ENCODE data around the gene TWNK. TPM values are rescaled to one million over a fixed set of nuclear protein-coding genes. Genes with fewer than 3 reads are reported as not detected.
"Not testable (repeated sequence)": the region's sequence is repeated elsewhere in the genome, so short reads cannot be mapped to it uniquely, and the experiment has no call there.

Gene TWNK
- polyA plus RNA-seq, 3 donors from 2014 or later, result 0.76 to 5.7 TPM; not detected in 1

DNA sequence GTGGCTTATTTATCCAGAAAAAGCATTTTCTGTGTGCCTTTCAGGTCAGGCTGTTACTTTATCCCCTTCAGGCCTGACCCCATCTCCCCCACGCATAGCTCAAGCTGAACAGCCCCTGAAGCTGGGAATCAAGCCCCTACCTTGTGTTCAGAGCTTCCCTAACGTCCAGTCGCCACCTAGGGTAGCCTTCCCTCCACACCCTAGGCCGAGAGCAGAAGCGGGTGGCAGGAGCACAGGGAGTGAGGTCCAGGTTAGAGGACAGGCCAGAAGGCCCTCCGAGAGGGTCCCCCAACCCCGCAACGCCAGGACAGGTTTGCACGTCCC is 18.5 kb upstream of the TWNK start:
- Mint-ChIP-seq H3K36me3 (peaks cover 0 to 9% (median 6%) of the 10 kb centered on the region in 3 donors), H3K27ac (no peak overlapping the region), H3K9me3 (no peaks in the 10 kb centered on the region), H3K4me3 (peak overlapping the region; percentile 60 to 79 (median 68)), H3K27me3 (ENCODE audit: low read depth in 3 of 3) (peaks cover 2 to 12% (median 3%) of the 10 kb centered on the region in 3 donors), H3K4me1 (peaks cover 15 to 21% of the 10 kb centered on the region in 2 donors)
- no peak for DNase-seq

DNA sequence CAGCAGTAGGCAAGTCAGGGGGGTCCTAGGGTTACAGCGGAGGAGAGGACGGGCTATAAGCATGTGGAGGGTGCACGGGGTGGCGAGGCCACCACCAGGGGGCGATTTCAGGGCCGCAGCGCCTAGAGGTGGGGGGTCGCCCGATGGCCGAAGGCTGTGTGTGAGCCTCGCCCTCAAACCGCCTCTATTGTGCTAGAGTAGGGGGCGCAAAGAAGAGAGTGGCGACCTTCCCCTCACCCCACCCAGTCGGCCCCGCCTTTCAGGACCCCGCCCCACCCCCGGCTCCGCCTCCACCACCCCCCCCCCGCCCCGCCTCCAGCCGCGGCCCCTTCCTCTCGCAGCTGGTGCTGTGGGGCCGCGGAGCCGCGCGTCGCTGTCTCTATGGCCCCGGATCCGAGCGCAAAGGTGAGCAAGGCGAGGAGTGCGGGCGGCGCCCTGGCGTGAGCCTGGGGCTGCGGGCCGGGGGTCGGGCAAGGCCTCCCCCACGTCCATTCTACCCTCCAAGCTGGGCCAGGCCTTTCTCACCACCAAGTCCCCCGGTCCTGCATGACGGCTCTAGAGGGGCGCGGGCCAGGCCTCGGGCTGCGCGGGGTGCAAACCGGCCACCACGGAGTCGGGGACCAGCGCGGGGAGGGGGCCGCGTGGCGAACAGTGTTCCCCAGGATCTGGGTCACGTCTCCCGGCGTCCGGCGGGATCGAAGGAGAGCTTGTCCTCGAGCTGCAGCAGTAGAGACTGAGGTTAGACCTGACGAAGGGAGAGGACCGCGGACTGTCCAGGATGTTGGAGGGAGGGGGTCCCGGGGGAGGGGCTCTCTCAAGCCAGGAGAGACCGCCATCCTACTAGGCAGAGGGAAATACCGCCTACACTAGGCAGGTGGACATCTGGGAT is 17.9 kb upstream of the TWNK start, which contains the start of gene SEMA4G:
TSS of gene SEMA4G (plus strand) at position 318 of the 889 bp plus-strand sequence. CDS start 3,409 bp downstream, outside the sequence.
- Mint-ChIP-seq H3K9me3 (no peaks in the 10 kb centered on the region), H3K36me3 (peaks cover 0 to 9% (median 6%) of the 10 kb centered on the region in 3 donors), H3K27me3 (ENCODE audit: low read depth in 3 of 3) (peaks cover 2 to 12% (median 3%) of the 10 kb centered on the region in 3 donors), H3K27ac (peak within 1 kb of the TSS in 3 of 6 donors; percentile 18 to 57 (median 18)), H3K4me1 (peaks cover 15 to 21% of the 10 kb centered on the region in 2 donors), H3K4me3 (peak within 1 kb of the TSS; percentile 60 to 79 (median 68))
- peak; percentile 43 to 46 (median 45) for DNase-seq

DNA sequence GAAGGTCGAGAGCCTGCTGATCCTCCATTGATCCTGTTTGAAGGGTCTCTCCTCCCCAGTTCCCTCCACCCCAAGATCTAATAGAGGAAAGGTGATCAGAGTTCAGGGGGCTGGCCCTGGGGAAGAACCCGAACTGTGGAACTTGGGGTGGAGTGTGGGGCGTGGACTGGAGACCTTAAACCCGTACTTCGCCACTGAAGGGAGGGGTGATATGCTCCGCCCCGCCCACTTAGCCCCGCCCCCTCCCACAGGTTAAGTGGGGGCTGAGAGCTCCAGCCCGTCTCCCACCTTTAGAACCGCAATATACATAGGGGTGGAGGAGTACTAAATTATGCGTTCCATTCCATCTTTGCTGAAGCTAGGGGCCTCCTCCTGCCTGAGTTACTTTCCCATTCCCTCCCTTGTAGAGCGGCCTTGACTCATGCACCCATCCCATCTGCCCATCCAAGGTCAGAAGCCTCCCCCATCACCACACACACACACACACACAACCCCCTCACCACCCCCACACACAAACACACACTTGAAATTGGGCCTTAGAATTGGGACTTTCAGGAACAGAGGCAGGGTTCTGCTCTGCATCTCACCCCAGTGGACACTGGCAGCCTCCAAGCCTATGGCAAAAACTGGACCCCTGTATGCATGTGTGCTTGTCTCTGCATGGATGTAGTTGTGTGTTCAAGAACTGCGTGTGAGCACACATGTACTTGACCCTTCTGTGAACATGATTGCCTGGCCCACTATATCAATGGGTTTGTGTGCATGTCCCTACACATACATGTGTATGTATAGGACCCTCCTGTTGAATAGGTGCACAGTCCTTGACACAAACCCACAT is 17.0 kb upstream of the TWNK start:
- Mint-ChIP-seq H3K27me3 (ENCODE audit: low read depth in 3 of 3) (peaks cover 2 to 12% (median 3%) of the 10 kb centered on the region in 3 donors), H3K27ac (peak overlapping the region in 2 of 6 donors; percentile 18 to 63), H3K4me3 (peak overlapping the region; percentile 35 to 67 (median 51)), H3K4me1 (peaks cover 15 to 21% of the 10 kb centered on the region in 2 donors), H3K9me3 (no peaks in the 10 kb centered on the region), H3K36me3 (peaks cover 0 to 7% (median 6%) of the 10 kb centered on the region in 3 donors)
- no peak for DNase-seq

DNA sequence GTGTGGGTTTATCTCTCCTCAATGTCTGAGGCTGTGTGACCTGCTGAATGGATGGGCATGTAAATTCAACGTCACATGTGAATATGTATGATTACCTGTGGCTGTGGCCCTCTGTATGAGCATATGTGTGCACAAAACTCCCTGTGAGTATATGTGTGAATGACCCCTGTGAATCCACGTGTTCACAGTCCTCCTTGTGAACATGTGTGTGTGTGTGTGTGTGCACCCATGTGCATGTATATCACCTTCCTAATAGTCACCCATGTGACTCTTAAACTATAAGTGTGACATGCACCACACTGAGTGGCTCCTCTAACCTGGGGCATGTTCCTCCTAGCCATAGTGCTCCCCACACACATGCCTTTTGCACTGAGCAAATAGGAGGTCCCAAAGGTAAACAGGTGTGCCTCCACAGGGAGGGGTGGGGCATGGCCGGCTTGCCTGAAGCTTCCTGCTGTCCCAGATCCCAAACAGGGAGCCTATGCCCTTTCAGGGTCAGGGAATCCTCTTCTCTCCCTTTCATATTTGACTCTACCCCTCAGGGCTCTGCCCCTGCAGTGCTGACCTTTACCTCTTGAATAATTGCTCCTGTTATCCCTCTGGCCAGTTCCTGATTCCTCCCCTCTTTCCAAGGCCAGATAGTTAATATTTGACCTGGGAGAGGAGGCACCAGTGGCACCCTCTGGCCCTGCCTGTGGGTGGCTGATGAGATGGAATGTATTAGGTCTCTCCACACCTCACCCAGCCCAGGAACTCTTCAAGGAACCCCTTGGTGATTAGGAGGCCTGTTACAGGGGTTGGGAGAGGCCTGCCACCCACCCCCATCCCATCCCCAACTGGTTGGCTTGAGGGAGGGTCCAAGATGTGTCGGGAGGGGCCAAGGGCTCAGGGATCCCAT is 16.2 kb upstream of the TWNK start:
- Mint-ChIP-seq H3K27ac (no peak overlapping the region), H3K4me1 (peaks cover 15 to 21% of the 10 kb centered on the region in 2 donors), H3K4me3 (peak overlapping the region; percentile 35 to 67 (median 51)), H3K27me3 (ENCODE audit: low read depth in 3 of 3) (peaks cover 2 to 12% (median 3%) of the 10 kb centered on the region in 3 donors), H3K9me3 (no peaks in the 10 kb centered on the region), H3K36me3 (no peaks in the 10 kb centered on the region)
- no peak for DNase-seq

DNA sequence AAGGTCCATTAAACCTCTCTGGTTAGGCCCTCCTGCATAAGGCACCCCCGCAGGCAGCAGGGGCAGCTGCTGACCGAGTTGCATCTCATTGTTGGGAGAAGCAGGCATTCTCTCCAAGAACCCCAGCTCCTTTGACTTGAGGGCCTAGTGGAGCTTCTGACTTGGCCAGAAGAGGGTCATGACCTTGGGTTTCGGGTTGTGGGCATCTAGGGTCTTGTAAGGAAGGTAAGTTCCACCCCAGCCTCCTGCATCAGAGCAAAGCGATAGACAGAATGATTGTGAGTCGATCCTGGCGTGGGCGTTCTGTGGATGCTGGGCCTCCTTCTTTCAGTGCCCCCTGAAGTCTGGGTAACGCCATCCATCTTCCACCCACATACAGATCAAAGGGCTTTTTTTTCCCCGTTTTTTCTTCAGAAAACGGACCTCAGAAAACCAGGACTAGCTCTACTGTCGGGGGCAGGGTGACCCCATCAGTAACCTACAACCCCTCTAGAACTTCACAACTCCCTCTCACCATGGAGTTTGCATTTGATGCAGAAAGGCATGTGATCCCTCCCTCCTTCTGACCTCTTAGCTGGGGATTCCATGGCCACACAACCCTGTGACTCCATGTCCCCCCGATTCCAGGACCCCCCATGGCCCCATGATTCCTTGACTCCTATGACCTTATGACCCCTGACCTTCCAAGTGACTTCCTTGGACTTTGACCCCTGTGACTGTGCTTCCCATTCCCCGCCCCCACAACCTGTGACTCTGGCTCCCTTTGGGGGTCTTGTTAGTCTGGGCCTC is 15.0 kb upstream of the TWNK start:
- H3K36me3 Mint-ChIP-seq, result peaks cover 0 to 7% (median 4%) of the 10 kb centered on the region in 3 donors
- H3K9me3 Mint-ChIP-seq, result no peaks in the 10 kb centered on the region
- H3K27ac Mint-ChIP-seq, result peak overlapping the region in 1 of 6 donors; percentile 40
- H3K27me3 Mint-ChIP-seq (ENCODE audit: low read depth in 3 of 3), result peaks cover 2 to 12% (median 3%) of the 10 kb centered on the region in 3 donors
- no peak for DNase-seq
- no peak overlapping the region for H3K4me3 Mint-ChIP-seq
- H3K4me1 Mint-ChIP-seq, result peaks cover 15 to 21% of the 10 kb centered on the region in 2 donors

DNA sequence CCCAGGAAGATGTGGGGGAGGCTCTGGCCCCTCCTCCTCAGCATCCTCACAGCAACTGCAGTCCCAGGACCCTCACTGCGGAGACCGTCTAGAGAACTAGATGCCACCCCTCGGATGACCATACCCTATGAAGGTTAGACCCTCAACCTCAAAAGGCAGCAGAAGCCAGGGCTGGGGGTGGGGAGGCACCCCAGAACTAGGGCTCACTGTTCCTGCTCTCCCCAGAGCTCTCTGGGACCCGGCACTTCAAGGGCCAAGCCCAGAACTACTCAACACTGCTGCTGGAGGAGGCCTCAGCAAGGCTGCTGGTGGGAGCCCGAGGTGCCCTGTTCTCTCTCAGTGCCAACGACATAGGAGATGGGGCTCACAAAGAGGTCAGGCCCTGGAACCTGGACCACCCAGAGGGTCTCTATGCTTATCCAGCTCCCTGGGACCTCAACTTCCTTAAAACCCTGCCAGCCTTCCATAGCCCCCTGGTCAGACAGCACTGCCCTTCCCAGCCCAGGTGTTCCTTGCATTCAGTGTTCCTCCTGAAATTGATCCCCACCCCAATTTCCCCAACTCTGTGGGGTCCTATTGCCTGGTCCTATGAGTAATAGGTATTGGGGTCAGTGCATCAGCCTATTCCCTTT is 14.3 kb upstream of the TWNK start:
- H3K4me3 Mint-ChIP-seq, result no peak overlapping the region
- peak overlapping the region in 2 of 6 donors; percentile 26 to 40 for H3K27ac Mint-ChIP-seq

DNA sequence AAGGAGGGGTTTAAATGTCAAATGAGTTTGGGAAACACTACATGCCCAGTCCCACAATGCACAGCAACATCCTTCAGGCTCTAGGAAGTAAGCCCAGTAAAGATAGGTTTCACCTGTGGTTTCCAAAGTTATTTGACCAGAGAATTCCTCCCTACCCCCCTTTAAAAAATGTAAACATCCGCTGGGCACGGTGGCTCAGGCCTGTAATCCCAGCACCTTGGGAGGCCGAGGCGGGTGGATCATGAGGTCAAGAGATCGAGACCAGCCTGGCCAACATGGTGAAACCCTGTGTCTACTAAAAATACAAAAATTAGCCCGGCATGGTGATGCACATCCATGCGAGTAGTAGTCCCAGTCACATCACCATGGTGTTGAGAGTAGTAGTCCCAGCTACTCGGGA is 11.9 kb upstream of the TWNK start:
- H3K36me3 Mint-ChIP-seq; H3K4me1 Mint-ChIP-seq; DNase-seq; H3K27me3 Mint-ChIP-seq (ENCODE audit: low read depth in 3 of 3); H3K27ac Mint-ChIP-seq; H3K4me3 Mint-ChIP-seq; H3K9me3 Mint-ChIP-seq: not testable (repeated sequence)

More for the DNA sequence above, 14.3 kb upstream of the TWNK start:
- peaks cover 3 to 12% (median 3%) of the 10 kb centered on the region in 3 donors for H3K27me3 Mint-ChIP-seq (ENCODE audit: low read depth in 3 of 3)
- peaks cover 15 to 21% of the 10 kb centered on the region in 2 donors for H3K4me1 Mint-ChIP-seq
- H3K36me3 Mint-ChIP-seq, result peaks cover 0 to 7% (median 4%) of the 10 kb centered on the region in 3 donors
- no peak for DNase-seq
- H3K9me3 Mint-ChIP-seq, result no peaks in the 10 kb centered on the region

DNA sequence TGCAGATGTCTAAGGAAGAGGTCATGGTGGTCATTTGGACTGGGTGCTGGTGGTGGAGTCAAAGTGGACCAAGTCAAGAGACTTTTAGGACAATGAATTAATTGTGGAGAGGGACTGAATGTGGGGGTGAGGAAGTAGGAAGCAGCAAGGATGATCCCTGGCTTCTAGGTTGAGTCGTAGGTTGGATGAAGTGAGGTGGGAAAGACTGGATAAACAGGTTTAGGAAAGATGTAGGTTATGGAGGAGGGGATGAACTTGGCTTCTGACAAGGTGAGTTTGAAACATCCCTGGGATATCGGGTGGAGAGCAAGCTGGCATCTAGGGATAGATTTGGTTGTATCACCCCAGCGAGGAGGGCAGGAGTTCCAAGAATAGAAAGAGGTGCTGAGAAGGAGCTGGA is 10.4 kb upstream of the TWNK start:
- peaks cover 3 to 11% (median 10%) of the 10 kb centered on the region in 3 donors for H3K36me3 Mint-ChIP-seq
- no peak overlapping the region for H3K27ac Mint-ChIP-seq
- DNase-seq, result no peak
- H3K4me1 Mint-ChIP-seq, result no peaks in the 10 kb centered on the region
- H3K4me3 Mint-ChIP-seq, result no peak overlapping the region
- no peaks in the 10 kb centered on the region for H3K9me3 Mint-ChIP-seq
- H3K27me3 Mint-ChIP-seq (ENCODE audit: low read depth in 3 of 3), result peaks cover 0 to 2% (median 2%) of the 10 kb centered on the region in 3 donors

DNA sequence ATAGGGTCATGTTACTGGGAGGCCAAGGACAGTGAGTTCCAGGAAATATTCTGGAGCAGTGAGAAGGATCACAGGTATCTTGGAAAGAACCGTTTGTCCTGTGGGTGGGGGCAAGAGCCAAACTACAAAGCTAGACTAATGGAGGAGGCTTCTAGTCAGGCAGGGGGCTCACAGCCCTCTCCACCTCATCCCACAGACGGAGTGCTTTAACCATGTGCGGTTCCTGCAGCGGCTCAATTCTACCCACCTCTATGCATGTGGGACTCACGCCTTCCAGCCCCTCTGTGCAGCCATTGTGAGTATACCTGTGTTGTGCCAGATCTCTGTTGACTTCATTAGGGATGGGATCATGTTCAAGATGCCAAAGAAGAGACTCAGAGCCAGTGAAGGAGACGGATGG is 9.9 kb upstream of the TWNK start:
- peaks cover 0 to 4% (median 2%) of the 10 kb centered on the region in 3 donors for H3K27me3 Mint-ChIP-seq (ENCODE audit: low read depth in 3 of 3)
- no peaks in the 10 kb centered on the region for H3K4me1 Mint-ChIP-seq
- peaks cover 7 to 15% (median 14%) of the 10 kb centered on the region in 3 donors for H3K36me3 Mint-ChIP-seq
- no peak overlapping the region for H3K27ac Mint-ChIP-seq
- no peak overlapping the region for H3K4me3 Mint-ChIP-seq
- DNase-seq, result no peak
- no peaks in the 10 kb centered on the region for H3K9me3 Mint-ChIP-seq

DNA sequence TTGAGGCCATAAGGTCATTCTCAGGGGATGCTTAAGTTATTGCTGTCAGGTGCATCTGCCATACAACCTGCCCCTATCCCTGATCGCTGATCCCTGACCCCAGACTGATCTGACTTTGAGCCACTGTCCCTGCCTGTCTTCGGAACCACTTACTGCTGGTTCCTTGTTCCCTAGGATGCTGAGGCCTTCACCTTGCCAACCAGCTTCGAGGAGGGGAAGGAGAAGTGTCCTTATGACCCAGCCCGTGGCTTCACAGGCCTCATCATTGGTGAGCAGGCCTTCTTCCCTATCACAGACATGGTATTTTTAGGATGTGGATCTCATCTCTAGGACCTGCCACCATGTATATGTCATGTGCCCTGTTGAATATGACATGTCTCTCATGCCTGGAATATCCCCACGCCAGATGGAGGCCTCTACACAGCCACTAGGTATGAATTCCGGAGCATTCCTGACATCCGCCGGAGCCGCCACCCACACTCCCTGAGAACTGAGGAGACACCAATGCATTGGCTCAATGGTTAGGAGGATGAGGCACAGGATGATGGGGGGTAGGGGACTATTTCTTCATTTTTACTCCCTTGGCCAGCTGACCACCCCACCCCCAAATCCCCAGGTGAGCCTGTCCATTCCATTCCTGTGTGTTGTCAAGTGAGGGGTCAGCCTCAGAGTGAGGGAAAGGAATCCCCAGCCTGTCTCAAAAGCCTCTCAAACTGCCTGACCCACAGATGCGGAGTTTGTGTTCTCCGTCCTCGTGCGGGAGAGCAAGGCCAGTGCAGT is 9.0 kb upstream of the TWNK start:
- Mint-ChIP-seq H3K4me1 (no peaks in the 10 kb centered on the region), H3K9me3 (no peaks in the 10 kb centered on the region), H3K27me3 (ENCODE audit: low read depth in 3 of 3) (peaks cover 0 to 2% (median 2%) of the 10 kb centered on the region in 3 donors), H3K4me3 (no peak overlapping the region), H3K27ac (no peak overlapping the region), H3K36me3 (peaks cover 11 to 19% (median 18%) of the 10 kb centered on the region in 3 donors)
- DNase-seq, result no peak

DNA sequence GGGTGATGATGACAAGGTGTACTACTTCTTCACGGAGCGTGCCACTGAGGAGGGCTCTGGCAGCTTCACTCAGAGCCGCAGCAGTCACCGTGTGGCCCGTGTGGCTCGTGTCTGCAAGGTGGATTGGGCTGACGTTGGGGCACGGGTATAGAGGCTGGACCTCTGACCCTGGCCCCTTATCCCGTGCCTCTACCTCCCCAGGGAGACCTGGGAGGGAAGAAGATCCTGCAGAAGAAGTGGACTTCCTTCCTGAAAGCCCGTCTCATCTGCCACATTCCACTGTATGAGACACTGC is 8.5 kb upstream of the TWNK start:
- Mint-ChIP-seq H3K27ac (no peak overlapping the region), H3K27me3 (ENCODE audit: low read depth in 3 of 3) (peaks cover 0 to 2% (median 2%) of the 10 kb centered on the region in 3 donors), H3K4me3 (no peak overlapping the region), H3K4me1 (no peaks in the 10 kb centered on the region), H3K36me3 (peaks cover 11 to 19% (median 18%) of the 10 kb centered on the region in 3 donors), H3K9me3 (no peaks in the 10 kb centered on the region)
- no peak for DNase-seq
